BE2C (cell line): ENCODE data around the gene PRSS16.
"Not testable (repeated sequence)": the region's sequence is repeated elsewhere in the genome, so short reads cannot be mapped to it uniquely, and the experiment has no call there.

Source experiments
- DNase-seq: peaks from one replicate; pipeline ENCODE4 v3.0.0-alpha.2; 2020
- H3K27me3 ChIP-seq: fragments of 250-450 bp; sonication (Bioruptor Pico); 2 replicates; pipeline ENCODE4 v1.5.1; 2020; ENCODE audit warnings: mild to moderate bottlenecking
- H3K36me3 ChIP-seq: fragments of 250-450 bp; sonication (Bioruptor Pico); 2 replicates; pipeline ENCODE4 v1.5.1; 2020; ENCODE audit warnings: mild to moderate bottlenecking
- H3K4me1 ChIP-seq: fragments of 250-450 bp; sonication (Bioruptor Pico); 2 replicates; pipeline ENCODE4 v1.5.1; 2020
- H3K4me3 ChIP-seq: 2 replicates; pipeline ENCODE4 v1.5.1; 2011; ENCODE audit warnings: low read depth, low read length
- H3K9me3 ChIP-seq: fragments of 250-450 bp; sonication (Bioruptor Pico); 2 replicates; pipeline ENCODE4 v1.5.1; 2020
- CTCF ChIP-seq: IDR thresholded peaks from 2 replicates; pipeline ENCODE4 v1.5.1; 2012; ENCODE audit warnings: mild to moderate bottlenecking, low read depth, low read length

PRSS16 gene

DNA sequence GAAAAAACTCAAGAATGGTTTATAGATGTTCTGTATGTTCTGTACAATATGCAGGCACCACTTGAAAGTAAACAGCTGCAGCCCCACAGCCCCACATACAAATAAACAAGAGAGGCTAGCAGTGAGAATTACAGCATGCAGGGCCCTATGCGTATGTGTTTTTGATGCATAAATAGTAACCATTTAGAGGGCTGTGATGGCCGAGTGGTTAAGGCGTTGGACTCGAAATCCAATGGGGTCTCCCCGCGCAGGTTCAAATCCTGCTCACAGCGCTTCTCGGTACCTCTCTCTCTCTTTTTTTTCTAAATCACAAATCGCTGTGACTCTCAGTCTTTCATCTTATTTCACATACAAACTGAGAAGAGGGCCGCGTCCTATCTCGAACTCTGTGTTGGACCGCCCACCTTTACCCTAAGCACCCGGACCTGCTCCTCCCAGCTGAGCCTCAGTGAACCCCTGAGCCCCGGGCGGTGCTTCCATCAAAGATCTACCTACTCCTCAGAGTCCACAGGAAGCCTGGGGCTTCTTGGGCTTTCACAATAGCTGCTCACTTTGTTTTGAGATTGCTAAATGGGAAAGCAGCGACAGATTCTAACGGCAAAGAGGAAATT, 37.7 kb upstream of the PRSS16 start:
- Histone ChIP-seq H3K27me3 (no peaks in the 10 kb centered on the region), H3K9me3 (no peaks in the 10 kb centered on the region), H3K36me3 (no peaks in the 10 kb centered on the region), H3K4me3 (no peak overlapping the region; the same call in 1 of the 2 replicates), H3K4me1 (no peaks in the 10 kb centered on the region)
- DNase-seq = peak; percentile 58
- no peak for TF ChIP-seq CTCF

DNA sequence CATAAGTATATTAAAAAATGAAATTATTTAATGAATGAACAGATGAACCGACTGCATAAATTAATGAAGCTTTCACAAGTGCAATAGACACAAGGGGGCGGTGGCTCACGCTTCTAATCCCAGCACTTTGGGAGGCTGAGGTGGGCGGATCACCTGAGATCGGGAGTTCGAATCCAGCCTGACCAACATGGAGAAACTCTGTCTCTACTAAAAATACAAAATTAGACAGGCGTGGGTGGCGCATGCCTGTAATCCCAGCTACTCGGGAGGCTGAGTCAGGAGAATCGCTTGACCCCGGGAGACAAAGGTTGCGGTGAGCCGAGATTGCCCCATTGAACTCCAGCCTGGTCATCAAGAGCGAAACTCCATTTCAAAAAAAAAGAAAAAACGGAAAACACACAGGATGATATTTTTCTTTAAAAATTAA, 34.4 kb upstream of the PRSS16 start:
- not testable (repeated sequence) for H3K9me3 ChIP-seq, H3K4me1 ChIP-seq, H3K27me3 ChIP-seq, H3K4me3 ChIP-seq, H3K36me3 ChIP-seq
- DNase-seq = peak; percentile 23
- TF ChIP-seq CTCF = peak; percentile 15; the same call in 1 of the 2 replicates

- Histone ChIP-seq H3K9me3 (no peaks in the 10 kb centered on the region), H3K4me3 (peak overlapping the region; percentile 70), H3K36me3 (no peaks in the 10 kb centered on the region), H3K4me1 (no peaks in the 10 kb centered on the region), H3K27me3 (no peaks in the 10 kb centered on the region)
- no peak for TF ChIP-seq CTCF
- DNase-seq = peak; percentile 45
Measured at GRCh38 chr6:27213544-27214125, 33.9 kb upstream of the PRSS16 start.

DNA sequence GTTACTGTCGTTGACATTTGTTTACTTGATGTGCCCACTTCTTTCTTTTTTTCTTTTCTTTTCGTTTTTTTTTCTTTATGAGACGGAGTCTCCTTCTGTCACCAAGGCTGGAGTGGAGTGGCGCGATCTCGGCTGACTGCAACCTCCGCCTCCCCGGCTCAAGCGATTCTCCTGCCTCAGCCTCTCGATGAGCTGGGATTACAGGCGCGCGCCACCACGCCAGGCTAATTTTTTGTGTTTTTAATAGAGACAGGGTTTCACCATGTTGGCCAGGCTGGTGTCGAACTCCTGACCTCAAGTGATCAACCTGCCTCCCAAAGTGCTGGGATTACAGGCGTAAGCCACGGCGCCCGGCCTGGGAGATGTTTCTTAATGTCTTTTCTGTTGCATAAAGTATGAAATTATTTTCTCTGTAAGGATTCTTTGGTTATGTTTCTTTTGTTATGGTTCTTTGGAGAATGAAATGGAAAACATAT, 33.3 kb upstream of the PRSS16 start:
- Histone ChIP-seq H3K36me3 (no peaks in the 10 kb centered on the region), H3K27me3 (no peaks in the 10 kb centered on the region), H3K4me1 (no peaks in the 10 kb centered on the region), H3K4me3 (peak overlapping the region; percentile 70), H3K9me3 (no peaks in the 10 kb centered on the region)
- no peak for TF ChIP-seq CTCF
- peak; percentile 22 for DNase-seq

- Histone ChIP-seq H3K36me3 (no peaks in the 10 kb centered on the region), H3K27me3 (no peaks in the 10 kb centered on the region), H3K4me3 (no peak overlapping the region), H3K4me1 (no peaks in the 10 kb centered on the region), H3K9me3 (no peaks in the 10 kb centered on the region)
- no peak for TF ChIP-seq CTCF
- no peak for DNase-seq
Measured at GRCh38 chr6:27216874-27217273, 30.6 kb upstream of the PRSS16 start.

DNA sequence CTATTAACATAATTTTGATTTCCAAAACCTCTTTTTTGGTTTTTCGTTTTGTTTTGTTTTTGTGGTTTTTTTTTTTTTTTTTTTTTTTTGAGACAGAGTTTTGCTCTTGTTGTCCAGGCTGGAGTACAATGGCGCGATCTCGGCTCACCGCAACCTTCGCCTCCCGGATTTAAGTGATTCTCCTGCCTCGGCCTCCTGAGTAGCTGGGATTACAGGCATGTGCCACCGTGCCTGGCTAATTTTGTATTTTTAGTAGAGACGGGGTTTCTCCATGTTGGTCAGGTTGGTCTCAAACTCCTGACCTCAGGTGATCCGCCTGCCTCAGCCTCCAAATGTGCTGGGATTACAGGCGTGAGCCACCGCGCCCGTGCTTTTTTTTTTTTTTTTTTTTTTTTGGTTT, 24.5 kb upstream of the PRSS16 start:
- not testable (repeated sequence) for H3K4me3 ChIP-seq, DNase-seq, H3K4me1 ChIP-seq, H3K9me3 ChIP-seq, H3K36me3 ChIP-seq
- peaks cover 18% of the 10 kb centered on the region for H3K27me3 ChIP-seq
